Measurements from ENCODE around the gene MAML3.

The MAML3 gene

GRCh38 chr4:139940600-139940999, 213.4 kb downstream of the MAML3 start:
- in situ Hi-C loops (cut with MboI; ENCODE audit: low sequenced_read_pairs): no loop called here

GRCh38 chr4:139938414-139938813, 215.6 kb downstream of the MAML3 start:
- in situ Hi-C loops (cut with MboI; ENCODE audit: low sequenced_read_pairs): no loop called here

- in situ Hi-C loops (cut with MboI; ENCODE audit: low sequenced_read_pairs): no loop called here
Observed at GRCh38 chr4:139935911-139936310, 218.1 kb downstream of the MAML3 start.

GRCh38 chr4:139934708-139935195, 219.2 kb downstream of the MAML3 start:
- in situ Hi-C loops (cut with MboI; ENCODE audit: low sequenced_read_pairs): no loop called here

- in situ Hi-C loops (cut with MboI; ENCODE audit: low sequenced_read_pairs): no loop called here
Observed at GRCh38 chr4:139934057-139934707, 219.8 kb downstream of the MAML3 start.

GRCh38 chr4:139933541-139933940, 220.4 kb downstream of the MAML3 start:
- in situ Hi-C loops (cut with MboI; ENCODE audit: low sequenced_read_pairs): no loop called here

- in situ Hi-C loops (cut with MboI; ENCODE audit: low sequenced_read_pairs): no loop called here
Observed at GRCh38 chr4:139933104-139933503, 220.9 kb downstream of the MAML3 start.

GRCh38 chr4:139924782-139925181, 229.2 kb downstream of the MAML3 start:
- in situ Hi-C loops (cut with MboI; ENCODE audit: low sequenced_read_pairs): no loop called here

- in situ Hi-C loops (cut with MboI; ENCODE audit: low sequenced_read_pairs): no loop called here
Observed at GRCh38 chr4:139922406-139923024, 231.5 kb downstream of the MAML3 start.

GRCh38 chr4:139921429-139922184, 232.4 kb downstream of the MAML3 start:
- in situ Hi-C loops (cut with MboI; ENCODE audit: low sequenced_read_pairs): no loop called here

- in situ Hi-C loops (cut with MboI; ENCODE audit: low sequenced_read_pairs): no loop called here
Observed at GRCh38 chr4:139920486-139921002, 233.4 kb downstream of the MAML3 start.

- in situ Hi-C loops (cut with MboI; ENCODE audit: low sequenced_read_pairs): no loop called here
Observed at GRCh38 chr4:139919521-139919920, 234.5 kb downstream of the MAML3 start.

- in situ Hi-C loops (cut with MboI; ENCODE audit: low sequenced_read_pairs): no loop called here
Observed at GRCh38 chr4:139919004-139919403, 235.0 kb downstream of the MAML3 start.

GRCh38 chr4:139918591-139918990, 235.4 kb downstream of the MAML3 start:
- in situ Hi-C loops (cut with MboI; ENCODE audit: low sequenced_read_pairs): no loop called here

- in situ Hi-C loops (cut with MboI; ENCODE audit: low sequenced_read_pairs): no loop called here
Observed at GRCh38 chr4:139917896-139918295, 236.1 kb downstream of the MAML3 start.

GRCh38 chr4:139916041-139916440, 237.9 kb downstream of the MAML3 start:
- in situ Hi-C loops (cut with MboI; ENCODE audit: low sequenced_read_pairs): no loop called here

- in situ Hi-C loops (cut with MboI; ENCODE audit: low sequenced_read_pairs): no loop called here
Observed at GRCh38 chr4:139915037-139915436, 238.9 kb downstream of the MAML3 start.

- in situ Hi-C loops (cut with MboI; ENCODE audit: low sequenced_read_pairs): no loop called here
Observed at GRCh38 chr4:139913995-139914598, 239.9 kb downstream of the MAML3 start.

GRCh38 chr4:139913398-139913990, 240.5 kb downstream of the MAML3 start:
- in situ Hi-C loops (cut with MboI; ENCODE audit: low sequenced_read_pairs): no loop called here

- in situ Hi-C loops (cut with MboI; ENCODE audit: low sequenced_read_pairs): no loop called here
Observed at GRCh38 chr4:139912445-139912844, 241.5 kb downstream of the MAML3 start.

- in situ Hi-C loops (cut with MboI; ENCODE audit: low sequenced_read_pairs): no loop called here
Observed at GRCh38 chr4:139910106-139910505, 243.9 kb downstream of the MAML3 start.

Data from HL-60/S4 (cell line).